HG03103 (cell line): ENCODE results near the gene PLA2G2C.

Experiments
- ATAC-seq: cut with Tn5 transposase; IDR thresholded peaks from one replicate; pipeline ENCODE4 v1.9.1; 2021; ENCODE audit warnings: low read depth; ENCODE audit not compliant: unreplicated experiment

Gene PLA2G2C

GRCh38 chr1:20209471-20209870 lies 23.2 kb upstream of the PLA2G2C start:
- ATAC-seq: no peak

- ATAC-seq: no peak
These were observed 21.2 kb upstream of the PLA2G2C start for GRCh38 chr1:20207546-20207945.

DNA sequence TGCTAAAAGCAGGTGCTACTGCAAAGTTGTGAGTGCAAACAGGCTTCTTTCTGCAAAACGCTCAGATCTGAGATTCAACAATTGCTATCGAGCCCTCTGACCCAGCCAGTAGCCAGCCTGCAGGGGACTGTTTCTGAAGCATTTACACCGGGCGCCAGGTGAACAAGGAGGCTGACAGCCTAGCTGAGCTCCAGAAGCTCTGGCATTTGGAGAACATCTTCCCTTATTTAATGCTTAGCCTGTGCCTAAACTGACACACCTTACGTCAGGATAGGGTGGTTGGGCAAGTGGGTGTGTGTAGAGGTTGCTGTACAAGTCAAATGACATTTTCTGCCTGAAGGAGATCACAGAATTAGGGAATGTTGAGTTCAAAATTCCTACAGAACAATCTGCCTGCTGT lies 15.8 kb upstream of the PLA2G2C start:
- no peak for ATAC-seq

DNA sequence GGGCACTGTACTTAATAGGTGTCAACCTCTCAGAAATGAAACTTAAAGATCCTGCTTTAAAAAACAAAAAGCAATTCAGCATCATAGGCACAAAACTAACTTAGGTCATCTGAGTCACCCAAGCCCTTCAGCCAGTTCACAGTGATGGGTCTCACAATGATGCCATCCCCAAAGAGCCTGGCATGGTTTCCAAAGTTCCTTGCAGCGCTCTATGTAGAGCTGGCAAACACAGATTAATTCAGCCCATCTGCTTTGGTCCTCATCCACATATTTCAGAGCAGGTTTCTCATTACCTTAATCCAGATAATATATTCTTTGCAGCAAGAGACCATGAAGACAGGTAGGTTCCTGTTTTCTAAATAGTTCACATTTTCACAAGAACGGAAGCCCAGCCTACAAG lies 14.6 kb upstream of the PLA2G2C start:
- ATAC-seq: no peak

GRCh38 chr1:20199840-20200239 lies 13.5 kb upstream of the PLA2G2C start:
- ATAC-seq: no peak

- ATAC-seq: no peak
These were observed 13.1 kb upstream of the PLA2G2C start for GRCh38 chr1:20199403-20199802.

- ATAC-seq: no peak
These were observed 12.6 kb upstream of the PLA2G2C start for GRCh38 chr1:20198918-20199317.

DNA sequence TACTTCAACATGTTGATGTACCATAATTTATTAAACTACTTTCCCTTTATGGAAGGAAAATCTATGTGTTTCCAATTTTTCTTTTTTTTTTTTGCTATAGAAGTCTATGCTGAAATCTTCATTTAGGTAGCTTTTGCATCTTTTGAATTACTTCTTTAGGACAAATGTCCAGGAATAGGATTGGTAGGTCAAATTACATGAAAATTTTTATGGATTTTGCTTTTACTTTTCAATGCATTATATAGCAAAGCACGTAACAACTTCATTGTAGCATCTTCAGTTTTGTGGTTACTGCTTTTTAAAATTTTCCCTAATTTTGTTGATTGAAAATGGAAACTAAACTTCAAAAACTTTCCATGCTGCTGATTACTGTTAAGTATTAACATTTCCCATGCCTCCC lies 12.0 kb upstream of the PLA2G2C start:
- no peak for ATAC-seq

- no peak for ATAC-seq
These were observed 11.0 kb upstream of the PLA2G2C start for GRCh38 chr1:20197329-20197791.

DNA sequence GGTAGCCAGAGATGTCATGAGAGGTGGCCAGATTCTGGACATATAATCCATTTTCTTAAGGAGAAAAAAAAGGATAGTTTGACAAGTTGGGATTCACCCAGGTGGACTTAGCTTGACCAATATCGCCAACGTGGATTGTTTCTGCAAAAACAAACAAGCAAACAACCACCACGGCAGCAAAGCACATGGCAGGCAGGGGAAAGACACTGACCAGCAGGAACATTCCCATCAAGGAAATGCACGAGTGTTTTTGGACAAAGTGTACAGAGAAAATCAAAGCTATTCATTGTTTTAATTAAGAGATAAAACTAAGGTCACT lies 9.1 kb upstream of the PLA2G2C start:
- no peak for ATAC-seq

DNA sequence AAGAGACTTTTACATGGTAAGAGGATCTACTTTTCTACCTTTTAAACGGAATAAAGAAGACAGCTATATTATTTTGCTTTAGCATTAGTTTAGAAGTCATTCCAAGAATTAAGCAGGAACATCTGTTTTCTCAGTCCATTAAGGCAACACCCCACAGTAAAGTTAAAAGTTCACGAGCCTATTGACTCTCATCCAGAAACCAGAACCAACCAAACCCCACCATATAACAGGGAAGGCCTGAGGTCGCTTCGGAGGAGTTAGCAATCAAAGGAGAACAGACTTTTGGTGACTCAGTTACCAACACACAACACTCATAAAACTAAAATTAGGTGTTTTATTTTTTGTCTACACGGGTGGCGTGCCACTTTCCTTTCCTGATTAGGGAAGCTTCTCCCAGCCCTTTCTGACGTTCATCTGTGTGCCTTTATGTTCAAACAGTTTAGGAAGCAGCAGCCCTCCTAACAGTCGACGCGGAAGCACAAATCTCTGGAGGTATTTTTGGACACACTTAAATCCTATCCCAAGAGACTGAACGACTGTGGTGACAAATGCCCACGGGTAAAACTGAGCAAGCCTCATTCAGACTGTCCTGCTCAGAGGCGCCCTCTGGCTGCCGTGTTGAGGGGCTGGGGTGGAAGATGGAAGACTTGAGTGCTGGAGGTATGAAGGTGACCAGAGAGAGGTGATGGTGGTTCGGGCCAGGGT lies 8.6 kb upstream of the PLA2G2C start:
- ATAC-seq: no peak

DNA sequence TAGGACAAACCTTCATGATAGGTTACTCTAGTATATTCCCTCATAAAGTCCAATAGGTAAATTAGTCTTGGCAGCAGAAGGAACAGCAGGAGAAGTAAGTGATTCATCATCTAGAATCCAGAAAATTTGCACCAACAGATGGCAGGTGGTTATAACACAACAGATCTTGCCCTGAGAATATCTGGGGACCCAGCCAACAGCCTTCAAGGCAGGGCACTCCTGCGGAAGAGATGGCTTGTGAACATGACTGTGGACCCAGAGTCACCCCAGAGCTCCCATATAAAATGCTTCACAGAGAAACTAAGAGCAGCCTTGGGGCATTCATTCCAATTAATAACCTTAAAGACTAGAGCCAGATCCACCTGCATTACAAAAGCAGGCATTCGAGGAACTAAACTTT lies 7.9 kb upstream of the PLA2G2C start:
- ATAC-seq: no peak

DNA sequence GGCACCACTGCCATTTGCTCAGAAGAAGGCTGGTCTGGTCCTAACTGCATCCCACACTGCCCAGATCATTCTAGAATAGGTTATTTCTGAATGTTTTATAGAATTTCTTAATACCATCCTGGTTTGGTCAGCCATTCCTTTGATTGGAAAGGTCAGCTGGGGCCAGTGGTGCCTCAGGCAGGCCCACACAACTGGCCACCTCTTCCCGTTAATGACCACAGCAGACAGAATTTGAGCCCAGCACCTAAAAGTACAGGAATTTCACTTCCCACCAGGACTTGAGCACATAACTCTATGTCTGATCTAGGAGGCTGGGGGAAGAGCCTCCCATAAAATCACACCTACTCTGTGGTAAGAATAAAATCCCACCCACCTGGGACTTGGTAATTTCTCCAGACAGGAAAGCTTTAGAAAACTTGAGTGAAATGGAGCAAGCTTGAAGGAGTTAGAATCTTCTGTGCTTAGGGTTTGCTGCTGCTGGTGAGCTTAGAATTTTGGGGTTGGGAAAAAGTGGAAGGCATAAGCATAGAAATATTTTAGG lies 6.6 kb upstream of the PLA2G2C start:
- no peak for ATAC-seq

- no peak for ATAC-seq
These were observed 6.0 kb upstream of the PLA2G2C start for GRCh38 chr1:20192364-20192763.

DNA sequence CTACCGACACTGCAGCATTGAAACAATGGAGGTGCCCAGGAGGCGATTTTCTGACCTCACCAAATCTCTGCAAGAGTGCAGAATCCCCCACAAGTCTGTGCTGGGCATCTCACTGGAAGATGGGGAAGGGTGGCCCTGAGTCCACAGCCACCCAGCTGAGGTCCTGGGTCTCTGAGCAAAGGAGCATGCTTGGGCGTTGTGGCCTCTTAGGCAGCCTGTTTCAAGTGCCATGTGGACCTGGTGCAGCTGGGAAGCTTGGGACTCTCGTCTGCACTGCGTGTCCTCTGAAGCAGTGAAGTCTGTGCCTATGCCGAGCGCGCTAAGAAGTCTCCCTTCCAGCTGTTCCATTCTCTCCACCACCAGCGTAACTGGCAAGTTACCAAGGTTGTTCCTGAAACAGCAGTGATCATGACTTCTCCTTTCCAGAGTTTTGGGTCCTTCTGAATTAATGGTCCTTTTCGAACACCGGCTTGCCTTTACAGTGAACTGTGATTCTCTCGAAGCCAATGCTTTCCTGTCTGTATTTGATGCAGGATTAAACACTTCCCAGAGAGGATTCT lies 5.0 kb upstream of the PLA2G2C start:
- ATAC-seq: no peak

DNA sequence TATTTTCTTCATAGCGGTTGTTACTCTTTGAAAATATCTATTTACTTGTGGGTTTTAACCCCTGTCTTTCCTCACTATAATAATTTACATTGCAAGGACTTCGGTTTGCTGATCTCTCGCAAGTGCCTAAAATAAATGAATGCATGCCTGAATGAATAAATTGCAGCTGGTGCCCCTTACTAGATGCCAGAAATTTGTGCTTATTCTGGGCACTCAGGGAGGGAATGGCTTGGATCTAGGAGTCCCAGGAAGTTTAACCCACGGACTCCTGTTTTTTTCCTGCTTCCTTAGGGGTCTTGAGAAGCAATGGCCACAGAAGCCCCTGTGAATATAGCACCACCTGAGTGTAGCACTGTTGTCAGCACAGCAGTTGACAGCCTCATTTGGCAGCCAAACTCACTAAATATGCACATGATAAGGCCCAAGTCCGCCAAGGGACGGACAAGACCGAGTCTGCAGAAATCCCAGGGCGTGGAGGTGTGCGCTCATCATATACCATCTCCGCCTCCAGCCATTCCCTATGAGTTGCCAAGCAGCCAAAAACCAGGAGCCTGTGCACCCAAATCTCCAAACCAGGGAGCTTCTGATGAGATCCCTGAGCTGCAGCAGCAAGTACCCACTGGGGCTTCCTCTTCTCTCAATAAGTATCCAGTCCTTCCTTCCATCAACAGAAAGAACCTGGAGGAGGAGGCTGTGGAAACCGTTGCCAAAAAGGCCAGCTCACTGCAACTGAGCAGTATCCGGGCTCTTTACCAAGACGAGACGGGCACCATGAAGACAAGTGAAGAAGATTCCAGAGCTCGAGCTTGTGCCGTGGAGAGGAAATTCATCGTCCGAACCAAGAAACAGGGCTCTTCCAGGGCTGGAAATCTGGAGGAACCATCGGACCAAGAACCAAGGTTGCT lies 4.2 kb upstream of the PLA2G2C start:
- no peak for ATAC-seq

DNA sequence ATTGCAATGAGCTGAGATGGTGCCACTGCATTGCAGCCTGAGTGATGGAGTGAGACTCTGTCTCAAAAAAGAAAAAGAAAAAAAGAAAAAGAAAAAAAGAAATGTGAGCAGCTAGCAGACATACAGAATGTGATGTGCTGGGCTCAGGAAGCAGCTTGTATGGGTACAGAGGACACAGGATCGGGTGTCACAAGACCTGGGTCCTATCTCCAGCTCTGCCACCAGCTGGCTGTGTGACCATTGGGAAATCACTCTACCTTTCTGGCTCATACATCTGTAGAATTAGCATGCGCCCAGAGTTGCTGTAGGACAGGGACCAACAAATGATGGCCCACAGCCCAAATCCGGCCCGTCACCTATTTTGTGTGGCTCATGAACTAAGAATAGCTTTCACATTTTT lies 3.3 kb upstream of the PLA2G2C start:
- no peak for ATAC-seq

- ATAC-seq: no peak
These were observed 2.1 kb upstream of the PLA2G2C start for GRCh38 chr1:20188455-20188817.

- ATAC-seq: no peak
These were observed 1.6 kb upstream of the PLA2G2C start for GRCh38 chr1:20187813-20188454.

- ATAC-seq: no peak
These were observed 940 bp upstream of the PLA2G2C start for GRCh38 chr1:20187103-20187812.
